ENCODE results near the gene PDGFD. TPM values are rescaled to one million over a fixed set of nuclear protein-coding genes. Genes with fewer than 3 reads are reported as not detected.

The PDGFD gene
- polyA plus RNA-seq, 1 donor from 2014 or later = 1.0 TPM

DNA sequence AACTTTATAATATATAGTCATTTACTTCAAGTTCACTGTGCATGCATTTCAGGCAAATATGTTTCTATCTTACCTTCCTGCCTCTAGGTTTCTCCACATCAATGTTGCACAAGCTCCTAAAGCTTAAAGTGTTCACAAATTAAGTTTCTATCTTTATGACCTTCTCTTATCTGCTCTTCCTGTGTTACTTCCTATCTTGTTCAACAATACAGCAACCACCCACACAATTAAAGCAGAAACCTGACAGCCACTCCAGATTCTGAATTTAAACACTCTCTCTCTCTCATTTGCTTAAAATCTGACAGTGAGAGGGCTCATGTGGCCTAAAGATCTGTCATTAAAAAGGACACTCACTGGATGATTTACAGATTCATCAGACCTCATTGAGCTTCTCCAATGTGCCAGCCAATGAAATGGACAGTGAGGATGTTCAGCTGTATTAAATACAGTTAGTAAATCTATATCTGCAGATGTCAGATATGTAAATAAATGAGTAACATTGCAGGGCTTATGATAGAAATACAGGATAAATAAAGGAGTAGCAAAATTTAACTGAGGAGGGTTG lies 10.9 kb downstream of the PDGFD start:
- H3K27me3 ChIP-seq (ENCODE audit: insufficient read depth, low read depth, low read length) = no peaks in the 10 kb centered on the region
- H3K9me2 ChIP-seq (ENCODE audit: insufficient read depth, low read length) = no peaks in the 10 kb centered on the region
- no peak overlapping the region for H3K4me2 ChIP-seq (ENCODE audit: low read length)
- H3F3A ChIP-seq (ENCODE audit: insufficient read depth, low read length, poor library complexity, severe bottlenecking) = no peaks in the 10 kb centered on the region
- H3K9me3 ChIP-seq (ENCODE audit: low read length) = no peaks in the 10 kb centered on the region
- no peak for TF ChIP-seq EZH2 (IDR thresholded peaks at IDR 0.05; ENCODE audit: borderline replicate concordance, insufficient read depth, low read length, poor library complexity, severe bottlenecking)
- H2AFZ ChIP-seq (ENCODE audit: low read depth, low read length) = no peak overlapping the region
- no peaks in the 10 kb centered on the region for H3K79me2 ChIP-seq (replicated peaks; ENCODE audit: insufficient read depth, low read length)
- no peak overlapping the region for H3K27ac ChIP-seq (ENCODE audit: low read length)
- no peaks in the 10 kb centered on the region for H3K36me3 ChIP-seq (ENCODE audit: insufficient read depth, low read length)
- H3K9ac ChIP-seq (ENCODE audit: low read length) = no peak overlapping the region
- H3K4me3 ChIP-seq (ENCODE audit: low read length) = no peak overlapping the region
- H4K20me1 ChIP-seq (ENCODE audit: insufficient read depth) = no peaks in the 10 kb centered on the region

DNA sequence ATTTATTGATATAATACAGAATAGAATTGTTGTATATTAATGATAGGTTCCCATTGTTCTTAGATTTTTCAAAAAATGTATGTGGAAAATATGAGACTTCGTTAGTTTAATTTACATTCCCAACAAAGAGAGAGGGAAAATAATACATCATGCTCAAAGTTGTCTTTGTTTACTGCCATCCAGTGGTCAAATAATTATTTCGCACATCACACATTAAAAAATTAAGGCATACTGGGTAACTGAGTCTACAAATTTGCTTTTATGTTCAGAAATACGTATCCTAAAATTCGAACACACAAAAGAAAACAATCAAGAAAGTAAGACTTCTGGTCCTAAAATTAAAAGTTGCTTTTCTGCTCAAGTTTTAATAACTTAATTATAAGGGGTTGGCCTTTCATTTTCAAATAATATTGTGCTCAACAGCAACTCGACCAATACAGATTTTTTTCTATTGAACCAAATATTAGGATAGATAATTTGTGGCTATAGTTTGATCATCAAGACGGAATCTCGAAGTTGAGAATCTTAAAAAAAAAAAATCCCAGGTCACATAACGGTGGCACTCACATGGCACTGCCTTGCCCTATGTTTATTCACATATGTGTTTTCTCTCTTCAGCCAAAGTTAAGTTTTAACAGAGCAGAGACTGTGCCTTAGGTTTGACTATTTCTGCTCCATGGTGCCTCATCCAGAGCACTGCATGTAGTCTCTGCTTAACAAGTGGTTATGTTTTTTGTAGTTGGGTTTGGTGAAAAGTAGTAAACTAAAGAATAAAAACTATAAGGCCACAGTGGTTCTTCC lies 12.3 kb downstream of the PDGFD start:
- Histone ChIP-seq H3K4me3 (ENCODE audit: low read length) (no peak overlapping the region), H3K9ac (ENCODE audit: low read length) (no peak overlapping the region), H3K27ac (ENCODE audit: low read length) (no peak overlapping the region), H3K4me2 (ENCODE audit: low read length) (no peak overlapping the region), H3K79me2 (replicated peaks; ENCODE audit: insufficient read depth, low read length) (no peaks in the 10 kb centered on the region), H3K9me3 (ENCODE audit: low read length) (no peaks in the 10 kb centered on the region), H2AFZ (ENCODE audit: low read depth, low read length) (no peak overlapping the region), H3K9me2 (ENCODE audit: insufficient read depth, low read length) (no peaks in the 10 kb centered on the region), H4K20me1 (ENCODE audit: insufficient read depth) (no peaks in the 10 kb centered on the region), H3K27me3 (ENCODE audit: insufficient read depth, low read depth, low read length) (no peaks in the 10 kb centered on the region), H3F3A (ENCODE audit: insufficient read depth, low read length, poor library complexity, severe bottlenecking) (no peaks in the 10 kb centered on the region), H3K36me3 (ENCODE audit: insufficient read depth, low read length) (no peaks in the 10 kb centered on the region)
- TF ChIP-seq MXI1 (conservative IDR thresholded peaks at IDR 0.05; ENCODE audit: poor library complexity, severe bottlenecking) (no peak), SMC3 (conservative IDR thresholded peaks at IDR 0.05; ENCODE audit: poor library complexity) (no peak), EP300 (conservative IDR thresholded peaks at IDR 0.05; ENCODE audit: poor library complexity, severe bottlenecking) (no peak), POLR2AphosphoS5 (IDR thresholded peaks at IDR 0.05) (no peak), RAD21 (conservative IDR thresholded peaks at IDR 0.05) (no peak), TAF1 (IDR thresholded peaks at IDR 0.05; ENCODE audit: low read depth) (no peak), EZH2 (IDR thresholded peaks at IDR 0.05; ENCODE audit: borderline replicate concordance, insufficient read depth, low read length, poor library complexity, severe bottlenecking) (no peak)
- TF ChIP-seq, protein P1, sequence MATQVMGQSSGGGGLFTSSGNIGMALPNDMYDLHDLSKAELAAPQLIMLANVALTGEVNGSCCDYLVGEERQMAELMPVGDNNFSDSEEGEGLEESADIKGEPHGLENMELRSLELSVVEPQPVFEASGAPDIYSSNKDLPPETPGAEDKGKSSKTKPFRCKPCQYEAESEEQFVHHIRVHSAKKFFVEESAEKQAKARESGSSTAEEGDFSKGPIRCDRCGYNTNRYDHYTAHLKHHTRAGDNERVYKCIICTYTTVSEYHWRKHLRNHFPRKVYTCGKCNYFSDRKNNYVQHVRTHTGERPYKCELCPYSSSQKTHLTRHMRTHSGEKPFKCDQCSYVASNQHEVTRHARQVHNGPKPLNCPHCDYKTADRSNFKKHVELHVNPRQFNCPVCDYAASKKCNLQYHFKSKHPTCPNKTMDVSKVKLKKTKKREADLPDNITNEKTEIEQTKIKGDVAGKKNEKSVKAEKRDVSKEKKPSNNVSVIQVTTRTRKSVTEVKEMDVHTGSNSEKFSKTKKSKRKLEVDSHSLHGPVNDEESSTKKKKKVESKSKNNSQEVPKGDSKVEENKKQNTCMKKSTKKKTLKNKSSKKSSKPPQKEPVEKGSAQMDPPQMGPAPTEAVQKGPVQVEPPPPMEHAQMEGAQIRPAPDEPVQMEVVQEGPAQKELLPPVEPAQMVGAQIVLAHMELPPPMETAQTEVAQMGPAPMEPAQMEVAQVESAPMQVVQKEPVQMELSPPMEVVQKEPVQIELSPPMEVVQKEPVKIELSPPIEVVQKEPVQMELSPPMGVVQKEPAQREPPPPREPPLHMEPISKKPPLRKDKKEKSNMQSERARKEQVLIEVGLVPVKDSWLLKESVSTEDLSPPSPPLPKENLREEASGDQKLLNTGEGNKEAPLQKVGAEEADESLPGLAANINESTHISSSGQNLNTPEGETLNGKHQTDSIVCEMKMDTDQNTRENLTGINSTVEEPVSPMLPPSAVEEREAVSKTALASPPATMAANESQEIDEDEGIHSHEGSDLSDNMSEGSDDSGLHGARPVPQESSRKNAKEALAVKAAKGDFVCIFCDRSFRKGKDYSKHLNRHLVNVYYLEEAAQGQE (IDR thresholded peaks at IDR 0.05; ENCODE audit: borderline replicate concordance) = no peak
- TF ChIP-seq, protein P2, sequence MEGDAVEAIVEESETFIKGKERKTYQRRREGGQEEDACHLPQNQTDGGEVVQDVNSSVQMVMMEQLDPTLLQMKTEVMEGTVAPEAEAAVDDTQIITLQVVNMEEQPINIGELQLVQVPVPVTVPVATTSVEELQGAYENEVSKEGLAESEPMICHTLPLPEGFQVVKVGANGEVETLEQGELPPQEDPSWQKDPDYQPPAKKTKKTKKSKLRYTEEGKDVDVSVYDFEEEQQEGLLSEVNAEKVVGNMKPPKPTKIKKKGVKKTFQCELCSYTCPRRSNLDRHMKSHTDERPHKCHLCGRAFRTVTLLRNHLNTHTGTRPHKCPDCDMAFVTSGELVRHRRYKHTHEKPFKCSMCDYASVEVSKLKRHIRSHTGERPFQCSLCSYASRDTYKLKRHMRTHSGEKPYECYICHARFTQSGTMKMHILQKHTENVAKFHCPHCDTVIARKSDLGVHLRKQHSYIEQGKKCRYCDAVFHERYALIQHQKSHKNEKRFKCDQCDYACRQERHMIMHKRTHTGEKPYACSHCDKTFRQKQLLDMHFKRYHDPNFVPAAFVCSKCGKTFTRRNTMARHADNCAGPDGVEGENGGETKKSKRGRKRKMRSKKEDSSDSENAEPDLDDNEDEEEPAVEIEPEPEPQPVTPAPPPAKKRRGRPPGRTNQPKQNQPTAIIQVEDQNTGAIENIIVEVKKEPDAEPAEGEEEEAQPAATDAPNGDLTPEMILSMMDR (IDR thresholded peaks at IDR 0.05; ENCODE audit: poor library complexity, severe bottlenecking) = no peak

Measured in neural cell (in vitro differentiated cells).